Epithelial cell of proximal tubule (primary cell): ENCODE measurements around the gene RANBP1. TPM values are rescaled to one million over a fixed set of nuclear protein-coding genes. Genes with fewer than 3 reads are reported as not detected.

Experiments
- DNase-seq: peaks from one replicate; pipeline ENCODE4 v3.0.0-alpha.2; 2011; ENCODE audit warnings: low read depth
- H3K4me3 ChIP-seq: 2 replicates; pipeline ENCODE4 v1.5.1; 2011; ENCODE audit warnings: low read depth, mild to moderate bottlenecking, low read length
- total RNA-seq: library from RNA; depleted of rRNA; stranded (reverse); fragments of >200 nt; gene quantifications from 2 replicates; pipeline ENCODE4 v1.2.3, GENCODE V29; 2015
- TF ChIP-seq, protein P1 (sequence below): conservative IDR thresholded peaks from 2 replicates; pipeline ENCODE4 v1.5.1; 2012; ENCODE audit warnings: low read depth, mild to moderate bottlenecking, low read length

The RANBP1 gene
- total RNA-seq, 1 donor from 2014 or later = 1,034 TPM

DNA sequence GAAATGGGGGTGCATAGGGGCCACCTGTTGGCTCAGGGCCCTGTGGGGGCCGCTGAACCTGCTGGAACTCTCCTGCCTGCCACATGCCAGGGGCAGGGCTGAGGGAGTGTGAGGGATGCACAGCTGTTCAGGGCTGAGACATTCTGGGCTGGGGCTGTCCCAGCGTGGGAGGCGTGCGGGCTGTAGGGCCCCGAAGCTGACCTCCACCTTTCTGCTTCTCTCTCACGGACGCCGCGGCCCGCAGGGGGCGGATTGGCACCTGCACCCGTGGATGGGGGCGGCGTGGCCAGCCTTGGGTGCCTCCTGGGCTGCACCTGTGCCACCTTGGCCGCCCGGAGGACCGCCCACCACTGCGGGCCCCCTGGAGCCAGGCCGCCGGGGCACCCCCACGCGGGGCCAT lies 30.9 kb downstream of the RANBP1 start:
- no peak overlapping the region for H3K4me3 ChIP-seq
- TF ChIP-seq, protein P1, sequence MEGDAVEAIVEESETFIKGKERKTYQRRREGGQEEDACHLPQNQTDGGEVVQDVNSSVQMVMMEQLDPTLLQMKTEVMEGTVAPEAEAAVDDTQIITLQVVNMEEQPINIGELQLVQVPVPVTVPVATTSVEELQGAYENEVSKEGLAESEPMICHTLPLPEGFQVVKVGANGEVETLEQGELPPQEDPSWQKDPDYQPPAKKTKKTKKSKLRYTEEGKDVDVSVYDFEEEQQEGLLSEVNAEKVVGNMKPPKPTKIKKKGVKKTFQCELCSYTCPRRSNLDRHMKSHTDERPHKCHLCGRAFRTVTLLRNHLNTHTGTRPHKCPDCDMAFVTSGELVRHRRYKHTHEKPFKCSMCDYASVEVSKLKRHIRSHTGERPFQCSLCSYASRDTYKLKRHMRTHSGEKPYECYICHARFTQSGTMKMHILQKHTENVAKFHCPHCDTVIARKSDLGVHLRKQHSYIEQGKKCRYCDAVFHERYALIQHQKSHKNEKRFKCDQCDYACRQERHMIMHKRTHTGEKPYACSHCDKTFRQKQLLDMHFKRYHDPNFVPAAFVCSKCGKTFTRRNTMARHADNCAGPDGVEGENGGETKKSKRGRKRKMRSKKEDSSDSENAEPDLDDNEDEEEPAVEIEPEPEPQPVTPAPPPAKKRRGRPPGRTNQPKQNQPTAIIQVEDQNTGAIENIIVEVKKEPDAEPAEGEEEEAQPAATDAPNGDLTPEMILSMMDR = no peak
- no peak for DNase-seq

DNA sequence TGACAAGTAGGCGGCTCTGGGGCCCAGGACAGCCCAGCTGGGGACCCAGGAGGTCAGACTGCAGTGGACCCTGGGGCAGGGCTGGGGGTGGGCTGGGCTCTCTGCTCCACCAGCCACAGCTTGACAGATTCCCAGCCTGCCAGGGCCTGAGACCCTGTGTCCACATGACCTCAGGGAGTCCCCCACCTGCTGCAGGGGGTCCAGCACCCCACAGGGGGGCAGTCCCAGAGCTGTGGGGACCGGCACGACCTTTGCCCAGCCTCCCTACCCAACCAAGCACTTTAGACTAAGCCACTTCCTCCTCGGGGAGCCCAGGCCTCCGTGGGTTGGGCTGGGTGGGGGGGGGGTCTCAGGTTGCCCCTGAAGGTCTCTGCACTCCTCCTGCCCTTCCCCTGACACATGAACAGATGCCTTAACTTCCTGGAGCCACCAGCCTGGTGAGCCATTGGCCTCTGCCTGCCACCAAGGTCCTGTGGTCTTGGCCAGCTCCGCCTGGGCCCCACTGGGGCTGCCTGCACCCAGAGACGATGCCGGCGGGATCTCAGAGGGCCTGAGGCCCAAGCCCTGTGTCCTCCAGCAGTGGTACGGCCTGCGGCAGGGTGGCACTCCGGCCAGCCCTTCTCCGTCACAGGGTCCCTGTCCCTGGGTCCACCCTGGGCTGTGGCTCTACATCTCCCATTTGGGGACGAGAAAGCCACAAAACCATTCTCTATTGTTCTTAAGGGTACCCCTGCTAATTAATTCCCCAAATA lies 31.5 kb downstream of the RANBP1 start:
- no peak for DNase-seq
- H3K4me3 ChIP-seq = no peak overlapping the region
- TF ChIP-seq, protein P1 = no peak

DNA sequence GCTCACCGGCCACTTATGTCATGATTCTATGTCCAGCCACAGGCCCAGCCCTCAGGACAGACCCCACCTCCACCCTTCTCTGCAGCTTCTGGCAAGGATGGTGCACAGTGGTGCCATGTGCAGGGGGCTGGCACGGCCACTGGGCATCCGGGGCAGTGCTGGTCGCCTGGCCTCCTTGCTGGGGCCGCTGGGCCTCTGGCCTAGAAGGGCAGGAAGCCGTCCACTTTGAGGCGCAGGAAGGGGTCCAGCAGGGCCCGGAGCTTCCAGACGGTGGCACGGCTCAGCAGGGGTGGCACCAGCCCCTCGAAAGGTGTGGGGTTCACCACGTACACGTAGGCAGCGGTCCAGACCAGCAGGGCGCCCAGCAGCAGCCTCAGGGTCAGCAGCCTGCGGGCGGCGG lies 32.5 kb downstream of the RANBP1 start:
- TF ChIP-seq, protein P1 = no peak
- no peak overlapping the region for H3K4me3 ChIP-seq
- no peak for DNase-seq

GRCh38 chr22:20149257-20150250 lies 33.6 kb downstream of the RANBP1 start:
- H3K4me3 ChIP-seq = no peak overlapping the region
- TF ChIP-seq, protein P1 = no peak
- no peak for DNase-seq

- no peak within 1 kb of the TSS for H3K4me3 ChIP-seq
- no peak for DNase-seq
- TF ChIP-seq, protein P1 = no peak
Observed at GRCh38 chr22:20150381-20151275, 34.7 kb downstream of the RANBP1 start, which contains the start of gene CCDC188. Gene CCDC188 (minus strand): TSS chr22:20151055. CDS start chr22:20150986, 69 bp downstream.

GRCh38 chr22:20151276-20151588 lies 35.3 kb downstream of the RANBP1 start:
- TF ChIP-seq, protein P1 = no peak
- no peak overlapping the region for H3K4me3 ChIP-seq
- no peak for DNase-seq
